IMR-90 (cell line): ENCODE results near the gene TMEM259.

Source experiments
- BHLHE40 ChIP-seq: fragments of 150-350 bp; IDR thresholded peaks from 2 replicates; pipeline ENCODE4 v1.6.1; 2016; ENCODE audit warnings: mild to moderate bottlenecking, low read depth, low read length
- CEBPB ChIP-seq: IDR thresholded peaks from 2 replicates; pipeline ENCODE4 v1.6.1; 2012; ENCODE audit warnings: low read depth, low read length, improper control_type of control experiment
- CHD1 ChIP-seq: IDR thresholded peaks from 2 replicates; pipeline ENCODE4 v1.6.1; 2012; ENCODE audit warnings: low read depth, low read length, improper control_type of control experiment
- CTCF ChIP-seq: conservative IDR thresholded peaks from 2 replicates; pipeline ENCODE4 v1.5.1; 2012; ENCODE audit warnings: mild to moderate bottlenecking, low read depth, low read length, improper control_type of control experiment
- MAFK ChIP-seq: IDR thresholded peaks from 2 replicates; pipeline ENCODE4 v1.6.1; 2012; ENCODE audit warnings: low read depth, low read length, improper control_type of control experiment
- MAZ ChIP-seq: IDR thresholded peaks from 2 replicates; pipeline ENCODE4 v1.6.1; 2012; ENCODE audit warnings: low read depth, mild to moderate bottlenecking, low read length, improper control_type of control experiment, moderate library complexity, borderline replicate concordance
- MXI1 ChIP-seq: IDR thresholded peaks from 2 replicates; pipeline ENCODE4 v1.6.1; 2012; ENCODE audit warnings: low read depth, mild to moderate bottlenecking, low read length, moderate library complexity, borderline replicate concordance
- NFE2L2 ChIP-seq: fragments of 150-350 bp; IDR thresholded peaks from 2 replicates; pipeline ENCODE4 v1.6.1; 2016; ENCODE audit warnings: low read depth, mild to moderate bottlenecking, low read length
- POLR2A ChIP-seq: IDR thresholded peaks from 2 replicates; pipeline ENCODE4 v1.6.1; 2012; ENCODE audit warnings: mild to moderate bottlenecking, low read depth, low read length
- RAD21 ChIP-seq: IDR thresholded peaks from 2 replicates; pipeline ENCODE4 v1.6.1; 2012; ENCODE audit warnings: low read length, improper control_type of control experiment
- RCOR1 ChIP-seq: IDR thresholded peaks from 2 replicates; pipeline ENCODE4 v1.6.1; 2012; ENCODE audit warnings: mild to moderate bottlenecking, low read length, improper control_type of control experiment; ENCODE audit not compliant: insufficient replicate concordance
- RFX5 ChIP-seq: IDR thresholded peaks from 2 replicates; pipeline ENCODE4 v1.8.0; 2012; ENCODE audit warnings: low read depth, mild to moderate bottlenecking, low read length, moderate library complexity
- USF2 ChIP-seq: fragments of 150-350 bp; IDR thresholded peaks from 2 replicates; pipeline ENCODE4 v1.6.1; 2017; ENCODE audit warnings: mild to moderate bottlenecking, antibody characterized with exemption, low read length, low read depth
- TF ChIP-seq, protein P1 (sequence below): fragments of 150-350 bp; IDR thresholded peaks from 2 replicates; pipeline ENCODE4 v1.6.1; 2016; ENCODE audit warnings: low read depth, mild to moderate bottlenecking, low read length, moderate library complexity, borderline replicate concordance

DNA sequence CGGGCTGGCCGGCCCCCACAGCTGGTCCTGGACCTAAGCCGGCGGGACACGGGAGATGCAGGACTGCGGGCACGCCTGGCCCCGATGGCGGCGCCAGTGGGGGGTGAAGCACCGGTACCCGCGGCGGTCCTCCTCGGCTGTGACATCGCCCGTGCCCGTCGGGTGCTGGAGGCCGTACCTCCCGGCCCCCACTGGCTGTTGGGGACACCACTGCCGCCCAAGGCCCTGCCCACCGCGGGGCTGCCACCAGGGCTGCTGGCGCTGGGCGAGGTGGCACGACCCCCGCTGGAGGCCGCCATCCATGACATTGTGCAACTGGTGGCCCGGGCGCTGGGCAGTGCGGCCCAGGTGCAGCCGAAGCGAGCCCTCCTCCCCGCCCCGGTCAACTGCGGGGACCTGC is 17.6 kb downstream of the TMEM259 start:
- no peak for TF ChIP-seq CTCF
- no peak for TF ChIP-seq CHD1
- TF ChIP-seq POLR2A: no peak
- no peak for TF ChIP-seq MAFK
- no peak for TF ChIP-seq CEBPB
- no peak for TF ChIP-seq USF2
- TF ChIP-seq RFX5: no peak
- TF ChIP-seq RAD21: no peak
- TF ChIP-seq, protein P1, sequence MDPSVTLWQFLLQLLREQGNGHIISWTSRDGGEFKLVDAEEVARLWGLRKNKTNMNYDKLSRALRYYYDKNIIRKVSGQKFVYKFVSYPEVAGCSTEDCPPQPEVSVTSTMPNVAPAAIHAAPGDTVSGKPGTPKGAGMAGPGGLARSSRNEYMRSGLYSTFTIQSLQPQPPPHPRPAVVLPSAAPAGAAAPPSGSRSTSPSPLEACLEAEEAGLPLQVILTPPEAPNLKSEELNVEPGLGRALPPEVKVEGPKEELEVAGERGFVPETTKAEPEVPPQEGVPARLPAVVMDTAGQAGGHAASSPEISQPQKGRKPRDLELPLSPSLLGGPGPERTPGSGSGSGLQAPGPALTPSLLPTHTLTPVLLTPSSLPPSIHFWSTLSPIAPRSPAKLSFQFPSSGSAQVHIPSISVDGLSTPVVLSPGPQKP: no peak
- no peak for TF ChIP-seq MXI1
- TF ChIP-seq MAZ: no peak
- TF ChIP-seq NFE2L2: no peak
- no peak for TF ChIP-seq BHLHE40
- no peak for TF ChIP-seq RCOR1
